Activated CD4-positive, CD25-positive, alpha-beta regulatory T cell treated with anti-CD3 and anti-CD28 coated beads, Interleukin-2, amount 50 U/mL, for 16 hours (primary cell): Measurements from ENCODE around the gene ILK.

Experiments used
- DNase-seq: peaks from one replicate; pipeline ENCODE4 v3.0.0-alpha.2; 2020; ENCODE audit warnings: low read depth, low spot score

Gene ILK

GRCh38 chr11:6603287-6604080, at the start of gene ILK, which contains the start of gene RRP8:
TSS of gene ILK (plus strand) at chr11:6603774. CDS start at chr11:6604272, 498 bp downstream.
TSS of gene RRP8 (minus strand) at chr11:6603616. CDS start at chr11:6603502, 114 bp downstream.
- DNase-seq: peak; percentile 72

- DNase-seq: no peak
These were observed 48.5 kb upstream of the ILK start for GRCh38 chr11:6554828-6555706.

- DNase-seq: no peak
These were observed 47.2 kb upstream of the ILK start for GRCh38 chr11:6556139-6556949.

DNA sequence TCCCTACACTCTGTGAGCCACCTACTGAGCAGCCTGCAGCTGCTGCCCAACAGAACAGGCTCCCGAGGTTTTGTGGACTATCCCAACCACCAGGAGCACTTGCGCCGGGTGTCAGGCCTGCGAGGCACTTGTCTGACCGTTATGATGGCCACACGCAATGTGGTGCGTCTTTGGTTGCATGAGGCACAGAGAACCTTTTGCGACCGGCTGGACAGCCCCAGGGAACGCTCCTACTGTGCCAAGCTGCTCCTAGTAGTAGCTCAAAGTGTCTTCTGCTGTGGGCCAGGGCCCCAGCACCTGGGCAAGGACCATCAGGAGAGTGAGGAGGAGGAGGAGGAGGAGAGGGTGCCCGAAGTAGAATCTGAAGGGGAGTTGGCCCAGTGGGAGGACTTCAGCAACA, 46.5 kb upstream of the ILK start:
- DNase-seq: no peak

DNA sequence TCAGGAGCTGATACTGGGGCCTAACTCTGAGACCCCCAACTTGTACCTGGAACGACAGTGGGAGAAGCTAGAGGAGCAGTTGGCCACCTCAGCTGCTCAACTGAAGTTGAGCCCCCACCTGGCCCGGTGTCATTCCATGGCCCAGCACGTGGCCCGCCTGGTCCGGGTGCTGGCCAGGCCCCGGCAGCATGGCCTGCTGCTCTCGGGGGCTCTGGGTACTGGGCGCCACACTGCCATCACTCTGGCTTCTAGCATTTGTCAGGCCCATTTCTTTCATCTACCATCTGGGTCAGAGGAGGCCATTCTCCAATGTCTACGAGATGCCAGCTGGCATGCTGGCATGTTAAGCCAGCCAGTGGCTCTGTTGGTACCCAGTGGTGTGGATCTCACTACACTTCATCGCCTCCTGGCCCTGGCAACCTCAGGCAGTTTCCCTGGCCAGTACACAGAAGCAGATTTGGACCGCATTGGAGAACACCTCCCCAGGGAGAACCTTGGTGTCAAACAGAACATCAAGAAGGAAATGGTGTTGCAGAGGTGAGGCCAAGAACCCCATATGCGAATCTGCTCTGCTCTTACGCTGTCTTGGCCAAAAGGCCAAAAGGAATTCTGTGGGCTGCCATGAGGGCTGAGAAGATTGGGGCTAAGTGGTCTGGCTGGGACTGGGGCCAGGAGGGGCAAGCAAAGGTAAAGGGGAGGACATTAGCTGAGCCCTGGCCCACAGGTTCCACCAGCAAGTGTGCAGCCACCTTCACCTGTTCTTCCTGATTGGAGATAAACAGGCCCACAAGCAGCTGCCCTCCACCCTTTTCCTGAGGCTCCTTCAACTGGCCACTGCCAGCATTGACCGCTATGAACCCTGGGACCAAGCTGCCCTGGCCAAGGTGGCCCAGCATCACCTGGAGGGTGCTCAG, 45.6 kb upstream of the ILK start:
- DNase-seq: no peak

- DNase-seq: no peak
These were observed 44.2 kb upstream of the ILK start for GRCh38 chr11:6559369-6559768.

GRCh38 chr11:6561288-6561687, 42.3 kb upstream of the ILK start:
- DNase-seq: no peak

- DNase-seq: no peak
These were observed 40.4 kb upstream of the ILK start for GRCh38 chr11:6563121-6563619.

- no peak for DNase-seq
These were observed 39.9 kb upstream of the ILK start for GRCh38 chr11:6563667-6564066.

DNA sequence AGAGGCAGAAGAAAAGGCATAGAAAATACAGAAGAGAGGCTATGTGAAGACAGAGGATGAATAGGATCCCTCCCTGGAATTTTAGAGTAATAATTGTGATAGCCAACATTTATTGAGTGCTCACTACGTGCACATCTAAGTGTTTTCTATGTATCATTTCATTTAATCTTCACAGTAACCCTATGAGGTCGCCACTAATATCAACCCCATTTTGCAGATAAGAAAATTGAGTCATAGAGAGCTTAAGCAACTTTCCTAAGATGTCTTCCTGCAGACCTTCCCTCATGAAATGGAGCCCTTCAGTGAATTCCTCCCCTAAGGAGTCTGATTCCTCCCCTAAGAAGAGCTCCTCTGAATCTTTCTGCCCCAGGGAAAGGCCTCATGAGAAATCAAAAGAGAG, 38.2 kb upstream of the ILK start:
- no peak for DNase-seq

- no peak for DNase-seq
These were observed 37.4 kb upstream of the ILK start for GRCh38 chr11:6565988-6566703.

DNA sequence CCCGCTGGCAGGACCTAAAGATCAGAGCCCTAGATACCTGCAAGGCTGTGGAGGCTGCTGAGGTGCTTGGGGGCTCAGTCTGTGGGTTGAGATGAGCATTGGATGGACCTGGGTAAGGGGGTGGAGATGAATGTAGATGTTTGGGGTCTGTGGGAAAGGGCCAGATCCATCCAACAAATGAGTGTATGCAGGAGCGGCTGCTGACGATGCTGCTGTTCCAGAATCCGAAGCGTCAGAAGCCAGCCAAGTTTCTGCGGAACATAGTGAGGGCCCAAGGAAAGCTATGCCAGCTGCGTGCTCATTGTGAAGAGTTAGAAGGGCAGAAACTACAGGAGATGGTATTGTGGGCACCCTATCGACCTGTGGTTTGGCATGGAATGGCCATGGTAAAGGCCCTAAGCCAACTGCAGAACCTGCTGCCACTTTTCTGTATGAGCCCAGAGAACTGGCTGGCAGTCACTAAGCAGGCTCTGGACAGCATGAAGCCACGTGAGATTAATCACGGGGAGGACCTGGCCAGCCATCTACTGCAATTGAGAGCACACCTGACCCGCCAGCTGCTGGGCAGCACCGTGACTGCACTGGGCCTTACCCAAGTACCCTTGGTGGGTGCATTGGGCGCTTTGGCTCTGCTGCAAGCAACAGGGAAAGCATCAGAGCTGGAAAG, 36.7 kb upstream of the ILK start:
- no peak for DNase-seq

DNA sequence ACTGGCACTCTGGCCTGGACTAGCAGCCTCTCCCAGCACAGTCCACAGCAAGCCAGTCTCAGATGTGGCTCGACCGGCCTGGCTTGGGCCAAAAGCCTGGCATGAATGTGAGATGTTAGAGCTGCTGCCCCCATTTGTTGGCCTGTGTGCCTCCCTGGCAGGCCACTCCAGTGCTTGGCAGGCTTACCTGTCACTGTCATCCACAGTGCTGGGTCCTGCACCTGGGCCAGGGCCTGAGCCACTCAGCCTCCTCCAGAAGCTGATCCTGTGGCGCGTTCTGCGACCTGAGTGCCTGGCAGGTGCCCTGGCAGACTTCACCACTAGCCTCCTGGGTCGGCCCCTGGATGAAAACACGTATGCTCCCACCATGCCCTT, 36.2 kb upstream of the ILK start:
- no peak for DNase-seq

DNA sequence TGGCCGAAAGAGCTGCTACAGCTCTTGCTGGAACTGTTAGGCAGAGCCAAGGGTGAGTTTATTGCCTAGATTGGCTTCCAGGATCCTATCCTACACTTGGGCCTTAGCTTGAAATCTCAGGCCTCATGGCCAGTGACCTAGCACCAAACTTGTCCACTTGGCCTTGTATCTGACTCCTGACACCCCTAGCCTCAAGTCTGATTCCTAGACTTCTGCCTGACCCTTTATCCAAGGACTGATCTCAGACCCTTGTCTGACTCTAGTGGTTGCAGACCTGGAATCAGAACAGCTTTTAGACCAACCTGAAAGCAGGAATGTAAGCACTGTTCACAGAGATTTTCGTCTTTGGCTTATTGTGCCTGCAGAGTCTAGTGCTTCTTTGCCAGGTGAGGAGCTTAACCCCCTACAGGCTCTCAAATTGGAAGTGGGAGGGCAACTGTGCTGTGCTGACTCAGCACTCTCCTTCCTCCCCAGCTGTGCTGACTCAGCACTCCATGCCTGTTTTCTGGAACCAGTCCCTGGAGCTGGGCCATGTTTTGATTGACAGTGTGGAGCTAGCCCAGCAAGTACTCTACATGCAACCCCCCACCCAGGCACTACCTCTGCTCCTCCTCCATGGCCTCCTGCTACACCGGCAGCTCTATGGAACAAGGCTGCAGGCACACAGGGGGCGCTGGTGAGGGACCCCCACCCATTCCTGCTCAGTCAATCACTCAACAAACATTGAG, 35.2 kb upstream of the ILK start:
- DNase-seq: no peak

DNA sequence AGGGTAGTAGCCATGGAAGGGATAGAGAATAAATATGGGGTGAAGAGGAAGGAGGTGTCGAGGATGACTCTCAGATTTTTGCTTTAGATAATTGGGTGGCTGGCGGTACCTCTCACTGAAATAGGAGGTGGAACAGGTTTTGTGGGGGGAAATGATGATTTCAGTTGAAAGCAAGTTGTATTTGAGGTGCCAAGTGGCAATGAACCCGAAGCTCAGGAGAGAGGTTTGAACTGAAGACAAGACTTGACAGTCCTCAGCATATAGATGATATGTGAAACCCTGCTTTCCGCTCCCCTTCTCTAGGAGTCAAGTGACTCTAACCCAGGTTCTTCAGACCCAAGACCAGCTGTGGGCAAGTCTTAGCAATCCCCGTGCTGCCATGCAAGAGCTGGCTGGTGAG, 33.9 kb upstream of the ILK start:
- DNase-seq: no peak

- no peak for DNase-seq
These were observed 32.7 kb upstream of the ILK start for GRCh38 chr11:6570691-6571427.

DNA sequence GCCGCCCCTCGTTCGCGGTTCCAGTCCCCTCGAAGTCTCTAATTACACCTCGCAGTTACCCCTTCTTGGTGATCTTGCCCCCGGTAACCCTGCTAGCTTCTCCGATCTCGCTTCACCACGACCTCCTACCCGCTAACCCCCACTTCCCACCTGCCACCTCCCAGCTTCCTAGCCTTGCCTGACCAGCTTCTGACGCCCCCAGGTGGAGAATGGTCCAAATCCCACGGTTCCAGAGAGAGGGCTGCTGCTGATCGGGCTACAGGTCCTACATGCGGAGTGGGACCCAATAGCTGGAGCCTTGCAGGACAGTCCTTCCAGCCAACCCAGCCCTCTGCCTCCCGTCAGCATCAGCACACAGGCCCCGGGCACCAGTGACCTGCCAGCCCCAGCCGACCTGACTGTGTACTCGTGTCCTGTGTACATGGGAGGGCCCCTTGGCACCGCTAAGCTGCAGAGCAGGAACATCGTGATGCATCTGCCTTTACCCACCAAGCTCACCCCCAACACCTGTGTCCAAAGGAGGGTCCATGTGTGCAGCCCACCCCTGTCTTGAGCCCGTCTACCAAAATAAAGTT, 32.1 kb upstream of the ILK start:
- no peak for DNase-seq

- no peak for DNase-seq
These were observed 31.4 kb upstream of the ILK start for GRCh38 chr11:6572215-6572614.
